ENCODE data around the gene BEST1.

DNA sequence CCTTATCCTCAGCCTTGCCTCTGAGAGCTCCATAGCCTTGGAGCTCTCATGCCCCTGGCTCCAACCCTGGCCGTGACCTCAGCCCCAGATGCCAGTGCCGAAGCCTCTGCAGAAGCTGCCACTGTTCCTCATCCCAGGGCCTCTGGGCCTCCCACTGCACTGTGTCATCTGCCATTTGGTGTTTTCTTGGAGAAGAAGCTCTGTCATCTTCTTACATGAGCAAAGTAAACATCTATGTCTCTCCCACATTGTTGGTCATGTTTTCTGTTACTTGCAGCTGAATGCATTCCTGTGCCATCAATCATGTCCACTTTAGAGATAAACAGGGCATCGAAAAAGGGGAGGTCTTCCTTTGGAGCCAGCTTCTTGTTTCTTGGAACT, 62.3 kb downstream of the BEST1 start:
- TF ChIP-seq, protein P1, sequence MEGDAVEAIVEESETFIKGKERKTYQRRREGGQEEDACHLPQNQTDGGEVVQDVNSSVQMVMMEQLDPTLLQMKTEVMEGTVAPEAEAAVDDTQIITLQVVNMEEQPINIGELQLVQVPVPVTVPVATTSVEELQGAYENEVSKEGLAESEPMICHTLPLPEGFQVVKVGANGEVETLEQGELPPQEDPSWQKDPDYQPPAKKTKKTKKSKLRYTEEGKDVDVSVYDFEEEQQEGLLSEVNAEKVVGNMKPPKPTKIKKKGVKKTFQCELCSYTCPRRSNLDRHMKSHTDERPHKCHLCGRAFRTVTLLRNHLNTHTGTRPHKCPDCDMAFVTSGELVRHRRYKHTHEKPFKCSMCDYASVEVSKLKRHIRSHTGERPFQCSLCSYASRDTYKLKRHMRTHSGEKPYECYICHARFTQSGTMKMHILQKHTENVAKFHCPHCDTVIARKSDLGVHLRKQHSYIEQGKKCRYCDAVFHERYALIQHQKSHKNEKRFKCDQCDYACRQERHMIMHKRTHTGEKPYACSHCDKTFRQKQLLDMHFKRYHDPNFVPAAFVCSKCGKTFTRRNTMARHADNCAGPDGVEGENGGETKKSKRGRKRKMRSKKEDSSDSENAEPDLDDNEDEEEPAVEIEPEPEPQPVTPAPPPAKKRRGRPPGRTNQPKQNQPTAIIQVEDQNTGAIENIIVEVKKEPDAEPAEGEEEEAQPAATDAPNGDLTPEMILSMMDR (conservative IDR thresholded peaks at IDR 0.05), result no peak
- no peak for TF ChIP-seq ZFX (IDR thresholded peaks at IDR 0.05)

Measured in C4-2B (cell line).